NCI-H1092 (cell line): ENCODE results near the gene SIRPG.

Source experiments
- DNase-seq: peaks from one replicate; lab custom pipeline; 2025; lab: John Stamatoyannopoulos, UW

Gene SIRPG

GRCh38 chr20:1595333-1595732 lies 62.2 kb downstream of the SIRPG start:
- no peak for DNase-seq

GRCh38 chr20:1588533-1589460 lies 68.8 kb downstream of the SIRPG start:
- DNase-seq: no peak

GRCh38 chr20:1587781-1588532 lies 69.6 kb downstream of the SIRPG start:
- DNase-seq: no peak

- DNase-seq: no peak
These were observed 78.1 kb downstream of the SIRPG start for GRCh38 chr20:1579488-1579887.
